Activated CD8-positive, alpha-beta memory T cell treated with anti-CD3 and anti-CD28 coated beads, Interleukin-2, amount 50 U/mL, for 4 hours (primary cell): Measurements from ENCODE around the gene PHF2.

Experiments used
- DNase-seq: peaks from one replicate; pipeline ENCODE4 v3.0.0-alpha.2; 2020

Gene PHF2

GRCh38 chr9:93713716-93714115 is 137.3 kb downstream of the PHF2 start:
- no peak for DNase-seq

DNA sequence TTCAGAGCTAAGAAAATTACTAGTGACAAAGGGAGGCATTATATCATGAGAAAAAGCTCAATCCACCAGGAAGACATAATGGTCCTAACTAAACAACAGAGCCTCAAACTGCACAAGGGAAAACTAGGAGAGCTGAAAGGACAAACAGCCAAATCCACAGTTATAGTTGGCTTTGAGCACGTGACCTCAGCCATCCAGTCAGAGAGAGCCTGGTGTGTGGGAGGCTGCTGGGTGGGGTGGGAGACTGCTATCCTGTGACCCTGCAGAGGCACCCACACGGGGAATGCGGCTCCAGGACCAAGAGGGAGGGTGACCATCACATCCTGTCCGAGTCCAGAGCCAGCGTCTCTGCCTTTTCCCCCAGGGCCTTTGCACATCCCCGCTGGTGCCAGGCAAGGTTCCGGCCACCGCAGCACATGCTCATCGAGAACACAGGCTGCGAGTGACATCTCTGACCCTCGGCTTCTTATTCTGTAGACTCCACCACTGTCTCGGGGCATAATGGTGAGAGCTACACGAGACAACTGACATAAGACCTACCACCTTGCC is 145.1 kb downstream of the PHF2 start:
- DNase-seq: no peak

GRCh38 chr9:93724852-93725251 is 148.5 kb downstream of the PHF2 start:
- DNase-seq: no peak

- no peak for DNase-seq
These were observed 149.0 kb downstream of the PHF2 start for GRCh38 chr9:93725382-93725781.

DNA sequence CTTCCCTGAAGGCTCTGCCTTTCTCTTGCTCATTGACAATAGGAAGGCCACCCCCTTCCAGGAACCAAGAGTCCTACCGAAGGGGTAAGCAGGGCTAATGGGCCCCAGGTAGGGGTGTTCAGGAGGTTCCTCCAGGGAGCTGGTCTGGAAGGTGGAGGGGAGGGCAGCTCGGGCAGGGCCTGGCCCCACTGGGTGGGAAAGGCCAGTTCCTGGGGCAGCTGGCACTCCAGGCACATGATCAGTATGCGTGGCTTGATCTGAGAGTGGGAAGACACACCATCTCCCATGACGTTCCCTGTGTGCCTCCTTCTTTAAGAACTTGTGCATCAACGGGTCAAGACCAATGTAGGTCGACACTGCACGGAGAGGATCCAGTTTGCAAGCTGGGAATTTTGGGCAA is 149.8 kb downstream of the PHF2 start:
- DNase-seq: no peak
